Activated CD4-positive, alpha-beta memory T cell treated with anti-CD3 and anti-CD28 coated beads for 36 hours (primary cell): Measurements from ENCODE around the gene KIFC3. TPM values are rescaled to one million over a fixed set of nuclear protein-coding genes. Genes with fewer than 3 reads are reported as not detected.
"Not testable (repeated sequence)": the region's sequence is repeated elsewhere in the genome, so short reads cannot be mapped to it uniquely, and the experiment has no call there.

Experiments
- CTCF ChIA-PET: fragments of 350-600 bp; sonication (Branson Sonifier 250); formaldehyde crosslinking; loops from one replicate; lab custom pipeline; 2021; ENCODE audit warnings: antibody characterized with exemption, inconsistent platforms; lab: Charles Lee
- POLR2A ChIA-PET: fragments of 350-600 bp; sonication (Branson Sonifier 250); formaldehyde crosslinking; loops from one replicate; lab custom pipeline; 2021; ENCODE audit warnings: antibody characterized with exemption; lab: Charles Lee
- DNase-seq: peaks from one replicate; pipeline ENCODE4 v3.0.0-alpha.2; 2020
- H3K27ac Mint-ChIP-seq: one replicate; pipeline ENCODE4 v1.8.0; 2021; ENCODE audit warnings: mixed read lengths
- H3K27me3 Mint-ChIP-seq: one replicate; pipeline ENCODE4 v1.8.0; 2021; ENCODE audit warnings: mixed read lengths
- H3K36me3 Mint-ChIP-seq: one replicate; pipeline ENCODE4 v1.8.0; 2021; ENCODE audit warnings: mixed read lengths
- H3K4me1 Mint-ChIP-seq: one replicate; pipeline ENCODE4 v1.8.0; 2021; ENCODE audit warnings: low read depth, mixed read lengths
- H3K4me3 Mint-ChIP-seq: one replicate; pipeline ENCODE4 v1.8.0; 2021; ENCODE audit warnings: mild to moderate bottlenecking, mixed read lengths
- H3K9me3 Mint-ChIP-seq: one replicate; pipeline ENCODE4 v1.8.0; 2021; ENCODE audit warnings: mixed read lengths
- intact Hi-C: fragments of 100-400 bp; cut with micrococcal nuclease; formaldehyde crosslinking; loops from one replicate; pipeline ENCODE4 v1.15.1; 2023
- total RNA-seq, 2 experiments: library from RNA; stranded (reverse); gene quantifications; one replicate each; pipeline ENCODE4 v1.2.3, GENCODE V29; 2021

KIFC3 gene
- total RNA-seq, 2 experiments from 2014 or later, result 0.83 to 1.3 TPM

DNA sequence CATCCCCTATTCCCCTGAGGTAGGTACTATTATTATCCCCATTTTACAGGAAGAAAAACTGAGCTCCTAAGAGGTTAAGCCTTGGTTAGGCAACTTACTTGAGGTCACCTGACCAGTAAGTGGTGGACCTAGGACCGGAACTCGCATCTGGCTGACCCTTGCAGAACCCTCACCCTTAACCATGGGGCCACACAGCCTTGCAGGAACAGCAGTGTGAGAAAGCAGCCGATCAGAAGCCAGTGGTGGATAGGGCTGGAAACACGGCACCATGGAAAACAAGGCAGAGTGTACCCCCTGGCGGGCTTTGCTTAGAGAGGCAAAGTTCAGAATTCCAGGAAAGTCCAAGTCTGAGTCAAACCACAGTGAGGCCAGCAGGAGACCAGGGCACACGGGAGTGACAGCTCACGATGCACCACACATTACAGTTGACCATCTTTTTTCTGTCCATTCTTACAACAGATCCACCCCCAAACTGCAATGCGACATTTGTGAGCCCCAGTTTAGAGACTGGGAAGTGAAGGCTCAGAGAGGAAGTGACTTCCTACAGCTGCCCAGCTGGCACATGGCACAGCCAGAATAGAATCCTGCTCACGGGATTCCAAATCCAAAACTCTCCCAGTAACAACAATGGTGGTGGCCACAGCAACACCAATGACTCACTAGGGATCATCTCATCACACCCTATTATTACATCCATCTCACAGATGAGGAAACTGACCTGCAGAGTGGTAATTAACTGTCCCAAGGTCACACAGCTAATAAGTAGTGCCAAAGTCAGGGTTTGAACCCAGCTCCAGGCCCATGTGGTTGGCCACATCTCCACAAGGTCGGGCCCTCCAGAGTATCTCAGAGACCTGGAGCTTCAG lies 20.3 kb downstream of the KIFC3 start:
- no peaks in the 10 kb centered on the region for H3K36me3 Mint-ChIP-seq
- no peaks in the 10 kb centered on the region for H3K9me3 Mint-ChIP-seq
- no peaks in the 10 kb centered on the region for H3K4me1 Mint-ChIP-seq
- no peak overlapping the region for H3K27ac Mint-ChIP-seq
- H3K27me3 Mint-ChIP-seq, result no peaks in the 10 kb centered on the region
- CTCF ChIA-PET, result interaction anchor here (0.7 to 0.9 kb wide), 2 partner anchors 57 to 206 kb away, joined by 3 read pairs; no protein-coding TSS in a partner anchor
- intact Hi-C loops, result no loop called here
- no peak overlapping the region for H3K4me3 Mint-ChIP-seq
- POLR2A ChIA-PET, result no interaction called here
- DNase-seq, result no peak

DNA sequence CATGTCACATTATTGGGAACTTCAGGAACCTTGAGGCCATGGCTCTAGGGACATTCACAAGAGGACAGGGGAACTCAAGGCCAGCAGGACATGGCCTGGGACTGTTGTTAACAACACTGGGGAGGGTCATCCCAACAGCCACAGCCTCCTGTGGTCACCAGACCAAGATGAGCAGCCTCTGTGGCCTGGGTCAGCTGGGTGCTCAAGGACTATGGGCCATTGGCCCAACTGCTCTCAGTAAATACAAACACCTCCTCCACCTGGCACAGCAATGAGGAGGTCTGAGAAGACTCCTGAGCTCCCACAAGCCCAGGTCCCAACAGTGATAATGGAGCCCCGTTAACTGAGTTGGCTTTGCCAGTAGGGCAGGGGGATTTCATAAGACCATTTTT lies 20.9 kb downstream of the KIFC3 start:
- H3K36me3 Mint-ChIP-seq, result no peaks in the 10 kb centered on the region
- ChIA-PET CTCF (no interaction called here), POLR2A (no interaction called here)
- H3K27ac Mint-ChIP-seq, result no peak overlapping the region
- H3K4me1 Mint-ChIP-seq, result no peaks in the 10 kb centered on the region
- DNase-seq, result no peak
- H3K9me3 Mint-ChIP-seq, result no peaks in the 10 kb centered on the region
- H3K27me3 Mint-ChIP-seq, result no peaks in the 10 kb centered on the region
- intact Hi-C loops, result no loop called here
- H3K4me3 Mint-ChIP-seq, result no peak overlapping the region

DNA sequence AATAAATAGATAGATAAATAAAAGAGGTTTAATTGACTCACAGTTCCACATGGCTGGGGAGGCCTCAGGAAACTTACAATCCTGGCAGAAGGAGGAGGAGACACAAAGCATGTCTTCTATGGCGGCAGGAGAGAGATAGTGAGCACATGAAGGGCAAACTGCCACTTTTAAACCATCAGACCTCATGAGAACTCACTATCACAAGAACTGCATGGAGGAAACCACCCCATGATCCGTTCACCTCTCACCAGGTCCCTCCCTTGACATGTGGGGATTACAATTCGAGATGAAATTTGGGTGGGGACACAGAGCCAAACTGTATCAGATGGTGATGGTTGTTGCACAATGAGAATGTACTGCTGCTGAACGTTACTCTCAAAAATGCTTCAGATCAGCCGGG lies 22.5 kb downstream of the KIFC3 start:
- H3K4me1 Mint-ChIP-seq, H3K36me3 Mint-ChIP-seq, CTCF ChIA-PET, intact Hi-C loops, H3K27me3 Mint-ChIP-seq, H3K27ac Mint-ChIP-seq, H3K9me3 Mint-ChIP-seq, DNase-seq, H3K4me3 Mint-ChIP-seq, POLR2A ChIA-PET: not testable (repeated sequence)

DNA sequence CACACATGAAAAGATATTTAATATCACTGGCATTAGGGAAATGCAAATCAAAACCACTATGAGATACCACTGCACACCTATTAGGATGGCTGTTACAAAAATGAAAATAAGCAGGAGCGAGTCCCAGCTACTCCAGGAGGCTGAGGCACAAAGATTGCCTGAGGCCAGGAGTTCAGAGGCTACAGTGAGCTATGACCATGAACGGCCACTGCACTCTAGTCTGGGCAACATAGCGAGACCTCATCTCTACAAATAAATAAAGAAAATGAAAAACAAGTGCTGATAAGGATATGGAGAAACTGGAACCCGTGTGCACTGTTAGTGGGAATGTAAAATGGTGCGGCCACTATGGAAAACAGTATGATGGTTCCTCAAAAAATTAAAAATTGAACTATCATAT lies 23.6 kb downstream of the KIFC3 start:
- H3K36me3 Mint-ChIP-seq, result no peaks in the 10 kb centered on the region

DNA sequence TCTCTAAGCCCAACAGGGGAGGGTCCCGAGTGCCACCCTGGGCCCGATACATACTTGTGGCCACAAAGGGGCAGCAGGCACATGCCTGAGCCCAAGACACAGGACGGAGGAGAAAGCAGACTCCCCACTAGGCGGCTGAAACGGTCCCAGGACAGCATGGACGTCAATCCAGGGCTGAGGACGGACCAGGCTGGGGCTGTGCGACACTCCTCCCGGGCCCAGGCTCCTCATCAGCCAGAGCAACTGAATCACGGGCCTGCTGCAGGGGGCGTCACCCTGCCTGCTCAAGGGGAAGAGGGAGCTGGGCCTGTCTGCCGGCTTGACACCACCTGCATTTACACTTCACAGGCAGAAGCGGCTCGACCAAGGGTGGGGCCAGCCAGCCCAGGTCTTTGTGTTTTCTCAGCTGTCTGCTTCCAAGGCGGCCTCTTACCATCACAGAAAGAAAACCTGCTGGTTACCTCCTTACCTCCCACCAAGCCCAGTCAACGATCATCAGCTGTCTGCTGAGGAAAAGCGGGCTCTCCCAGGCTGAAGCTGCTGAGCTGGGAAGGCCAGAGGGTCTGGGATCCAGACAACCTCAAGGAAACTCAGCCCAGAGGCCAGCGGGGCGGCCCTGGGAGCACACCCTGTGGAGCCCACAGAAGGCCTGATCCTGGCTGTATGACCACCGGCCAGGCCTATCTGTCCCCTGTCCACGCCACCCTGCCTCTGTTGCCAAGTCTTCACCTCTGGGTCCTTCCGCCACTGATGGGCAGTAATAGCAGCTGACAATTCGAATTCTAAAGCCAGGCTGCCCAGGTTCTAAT lies 26.4 kb downstream of the KIFC3 start:
- intact Hi-C loops, result no loop called here
- DNase-seq, result no peak
- Mint-ChIP-seq H3K36me3 (no peaks in the 10 kb centered on the region), H3K4me1 (no peaks in the 10 kb centered on the region), H3K27ac (no peak overlapping the region), H3K27me3 (no peaks in the 10 kb centered on the region), H3K9me3 (no peaks in the 10 kb centered on the region), H3K4me3 (no peak overlapping the region)
- POLR2A ChIA-PET, result no interaction called here
- CTCF ChIA-PET, result no interaction called here

More for the DNA sequence above, 23.6 kb downstream of the KIFC3 start:
- no peak for DNase-seq
- Mint-ChIP-seq H3K9me3 (no peaks in the 10 kb centered on the region), H3K4me3 (no peak overlapping the region), H3K4me1 (no peaks in the 10 kb centered on the region), H3K27me3 (no peaks in the 10 kb centered on the region), H3K27ac (no peak overlapping the region)
- POLR2A ChIA-PET, result no interaction called here
- intact Hi-C loops, result no loop called here
- CTCF ChIA-PET, result no interaction called here

DNA sequence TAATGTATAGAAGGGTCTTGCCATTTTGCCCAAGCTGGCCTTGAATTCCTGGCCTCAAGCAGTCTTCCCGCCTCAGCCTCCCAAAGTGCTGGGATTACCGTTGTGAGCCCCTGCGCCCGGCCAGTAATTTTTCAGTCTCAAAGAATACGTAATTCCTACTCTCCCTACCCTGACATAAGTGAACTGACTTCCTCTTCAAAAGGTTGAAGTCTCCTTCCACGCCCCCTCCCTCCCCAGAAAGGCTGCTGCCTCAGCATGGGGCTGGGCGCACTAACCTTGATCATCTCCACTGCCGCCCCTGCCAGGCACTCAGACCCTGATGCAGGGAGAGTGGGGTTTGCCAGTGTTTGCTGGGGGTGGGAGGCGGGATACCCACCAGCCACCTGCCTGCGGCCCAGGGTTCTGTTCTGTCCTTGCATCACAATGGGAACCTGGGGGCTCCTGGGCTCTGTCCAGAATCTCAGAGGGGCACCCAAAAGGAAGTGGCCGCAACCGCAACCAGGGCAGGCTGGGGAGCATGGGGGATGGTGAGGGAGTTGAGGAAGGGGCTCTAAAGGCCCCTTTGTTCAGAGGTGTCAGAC lies 27.5 kb downstream of the KIFC3 start:
- CTCF ChIA-PET, result no interaction called here

DNA sequence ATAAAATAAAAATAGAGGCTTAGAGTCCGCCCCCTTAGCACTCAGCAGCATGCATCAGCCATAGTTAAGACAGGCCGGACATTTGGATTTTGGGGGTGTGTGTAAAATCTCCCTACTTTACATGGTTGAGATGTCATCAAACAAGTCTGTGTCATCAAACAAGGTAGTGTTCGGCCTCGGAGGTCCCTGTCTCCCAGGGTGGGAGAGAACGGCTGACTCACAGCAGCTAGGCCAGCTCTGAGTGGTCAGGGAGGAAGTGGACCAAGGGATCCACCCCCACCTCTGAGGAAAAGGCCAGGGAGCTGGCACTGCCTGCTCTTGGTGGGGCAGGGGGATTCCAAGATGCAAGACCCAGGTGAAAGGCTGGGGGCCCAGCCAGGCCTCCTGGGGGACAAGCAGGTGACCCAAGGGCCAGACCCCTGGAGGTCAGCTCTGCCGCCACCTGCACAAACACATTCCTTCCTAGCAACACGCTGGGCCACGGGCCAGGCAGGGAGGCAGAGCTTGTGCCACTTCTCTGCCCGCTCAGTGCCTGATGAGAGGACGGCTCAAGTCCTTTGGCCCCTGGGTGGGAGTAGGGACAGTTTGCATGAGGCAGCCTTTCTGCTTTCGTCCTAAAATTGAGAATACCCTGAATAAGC lies 28.5 kb downstream of the KIFC3 start:
- intact Hi-C loops, result no loop called here
- H3K9me3 Mint-ChIP-seq, result no peaks in the 10 kb centered on the region
- H3K4me1 Mint-ChIP-seq, result no peaks in the 10 kb centered on the region
- CTCF ChIA-PET, result no interaction called here
- no peaks in the 10 kb centered on the region for H3K36me3 Mint-ChIP-seq
- no peak overlapping the region for H3K4me3 Mint-ChIP-seq
- POLR2A ChIA-PET, result no interaction called here
- DNase-seq, result no peak
- H3K27me3 Mint-ChIP-seq, result no peaks in the 10 kb centered on the region
- no peak overlapping the region for H3K27ac Mint-ChIP-seq

More for the DNA sequence above, 27.5 kb downstream of the KIFC3 start:
- POLR2A ChIA-PET, result no interaction called here
- DNase-seq, result no peak
- H3K36me3 Mint-ChIP-seq, result no peaks in the 10 kb centered on the region
- no peak overlapping the region for H3K4me3 Mint-ChIP-seq
- H3K4me1 Mint-ChIP-seq, result no peaks in the 10 kb centered on the region
- H3K9me3 Mint-ChIP-seq, result no peaks in the 10 kb centered on the region
- intact Hi-C loops, result no loop called here
- no peaks in the 10 kb centered on the region for H3K27me3 Mint-ChIP-seq
- H3K27ac Mint-ChIP-seq, result no peak overlapping the region

DNA sequence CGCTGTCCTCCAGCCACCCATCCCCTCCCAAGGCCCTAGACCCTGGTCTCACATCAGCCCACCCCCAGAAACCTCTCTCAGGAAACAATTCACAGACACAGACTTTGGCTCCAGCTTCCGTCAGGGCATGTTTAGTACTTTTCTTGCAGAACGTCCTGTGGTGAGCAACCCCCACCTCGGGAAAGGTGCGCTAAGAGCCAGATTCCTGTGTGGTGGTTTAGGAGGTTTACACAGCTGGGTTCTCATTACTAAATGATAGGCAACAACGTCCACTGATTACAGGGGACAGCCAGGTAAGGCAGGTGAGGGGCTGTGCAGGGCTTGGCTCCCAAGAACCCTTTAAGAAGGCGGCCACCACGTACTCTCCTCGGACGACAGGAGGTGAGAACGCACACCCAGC lies 29.3 kb downstream of the KIFC3 start:
- ChIA-PET POLR2A (no interaction called here), CTCF (no interaction called here)
- DNase-seq, result no peak
- Mint-ChIP-seq H3K4me3 (no peak overlapping the region), H3K36me3 (no peaks in the 10 kb centered on the region), H3K9me3 (no peaks in the 10 kb centered on the region), H3K27ac (no peak overlapping the region), H3K27me3 (no peaks in the 10 kb centered on the region), H3K4me1 (no peaks in the 10 kb centered on the region)
- intact Hi-C loops, result no loop called here

DNA sequence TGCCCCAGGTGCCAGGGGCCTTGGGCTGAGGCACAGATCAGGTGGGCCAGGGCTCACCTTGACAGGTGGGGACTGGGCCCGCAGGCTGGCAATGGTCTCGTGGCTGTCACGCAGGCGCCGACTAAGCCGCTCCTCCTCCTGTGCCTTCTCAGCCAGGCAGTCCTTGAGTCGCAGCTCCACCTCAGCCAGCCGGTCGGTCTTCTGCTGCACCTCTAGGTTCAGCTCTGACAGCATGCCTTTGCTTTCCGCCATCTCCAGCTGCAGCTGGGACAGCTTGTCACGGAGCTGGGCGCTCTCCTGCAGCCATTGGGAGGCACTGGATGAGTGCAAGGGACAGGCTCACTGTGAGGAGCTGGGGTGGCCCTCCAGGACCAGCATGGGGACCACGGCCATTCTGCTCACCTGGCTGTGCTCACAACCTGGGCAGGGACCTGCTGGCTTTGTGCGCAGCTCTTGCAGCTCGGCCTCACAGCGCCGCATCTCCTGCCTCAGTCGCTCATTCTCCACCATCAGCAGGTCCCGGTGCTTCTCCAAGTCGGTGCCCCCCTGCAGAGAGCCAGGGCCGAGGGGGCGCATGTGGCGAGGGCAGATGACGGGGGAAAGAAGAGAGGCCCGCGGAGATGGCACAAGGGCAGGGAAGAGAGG lies 31.0 kb downstream of the KIFC3 start:
- no peak for DNase-seq
- Mint-ChIP-seq H3K36me3 (no peaks in the 10 kb centered on the region), H3K27ac (no peak overlapping the region), H3K4me3 (no peak overlapping the region), H3K27me3 (no peaks in the 10 kb centered on the region), H3K9me3 (no peaks in the 10 kb centered on the region), H3K4me1 (no peaks in the 10 kb centered on the region)
- POLR2A ChIA-PET, result no interaction called here
- CTCF ChIA-PET, result interaction anchor here (0.8 kb wide), 1 partner anchor 13 kb away, joined by 3 read pairs; no protein-coding TSS in a partner anchor
- intact Hi-C loops, result no loop called here

DNA sequence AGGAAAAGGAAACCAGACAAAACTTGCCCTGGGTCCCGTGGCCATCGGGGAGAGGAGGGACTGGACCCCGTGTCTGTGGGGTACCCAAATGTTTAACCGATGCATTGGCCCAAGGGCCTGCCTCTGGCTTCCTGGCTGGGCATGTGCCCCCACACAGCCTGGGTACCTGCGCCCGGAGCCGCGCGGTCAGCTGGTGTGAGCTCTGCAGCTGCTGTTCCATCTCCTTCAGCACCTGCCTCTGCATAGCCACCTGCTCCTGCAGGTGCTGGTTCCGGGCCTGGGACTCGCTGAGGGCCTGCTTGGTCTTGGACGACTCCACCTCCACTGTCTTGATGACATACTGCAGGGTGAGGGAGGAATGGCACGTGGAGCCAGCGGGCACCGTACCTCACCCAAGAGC lies 31.9 kb downstream of the KIFC3 start:
- Mint-ChIP-seq H3K36me3 (no peaks in the 10 kb centered on the region), H3K9me3 (no peaks in the 10 kb centered on the region), H3K27me3 (no peaks in the 10 kb centered on the region), H3K4me3 (no peak overlapping the region), H3K4me1 (no peaks in the 10 kb centered on the region), H3K27ac (no peak overlapping the region)
- intact Hi-C loops, result no loop called here
- POLR2A ChIA-PET, result no interaction called here
- CTCF ChIA-PET, result interaction anchor here (0.8 kb wide), 1 partner anchor 13 kb away, joined by 3 read pairs; no protein-coding TSS in a partner anchor
- DNase-seq, result no peak

DNA sequence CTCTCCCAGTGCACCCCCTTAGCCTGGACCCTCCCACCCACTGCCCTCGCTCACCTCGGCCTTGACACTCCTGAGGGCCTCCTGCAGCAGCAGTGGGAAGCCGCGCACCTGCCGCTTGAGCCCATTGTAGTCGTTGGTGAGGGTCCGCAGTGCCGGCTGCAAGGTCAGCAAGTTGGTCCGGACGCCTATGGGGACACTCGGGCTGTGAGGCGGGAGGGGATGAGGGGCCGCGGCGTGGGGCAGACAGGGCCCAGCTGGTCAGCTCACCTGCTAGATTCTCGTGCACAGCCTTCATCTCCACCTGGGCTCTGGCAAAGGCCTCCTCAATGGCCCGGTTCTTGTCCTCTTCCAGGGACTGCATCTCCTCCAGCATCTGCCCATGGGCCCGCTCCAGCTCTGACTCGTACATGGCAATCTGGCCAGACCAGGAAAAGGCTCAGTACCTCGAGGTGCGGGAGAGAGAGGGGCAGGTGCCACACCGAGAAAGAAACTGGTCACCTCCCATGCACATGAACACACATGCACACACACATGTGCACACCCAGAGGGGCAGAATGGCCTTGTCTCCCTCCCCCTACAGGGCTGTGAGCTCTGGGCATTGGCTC lies 32.6 kb downstream of the KIFC3 start:
- intact Hi-C loops, result no loop called here
- Mint-ChIP-seq H3K27ac (no peak overlapping the region), H3K27me3 (no peaks in the 10 kb centered on the region), H3K4me1 (no peaks in the 10 kb centered on the region), H3K4me3 (no peak overlapping the region), H3K36me3 (no peaks in the 10 kb centered on the region), H3K9me3 (no peaks in the 10 kb centered on the region)
- ChIA-PET POLR2A (interaction anchor here (0.9 kb wide), 1 partner anchor 11 kb away, joined by 3 read pairs; no protein-coding TSS in a partner anchor), CTCF (no interaction called here)
- no peak for DNase-seq
